KOPT-K1 (cell line): ENCODE measurements around the gene LRRC8E.

Experiments
- H3K27ac ChIP-seq: fragments of 200-600 bp; sonication (generic); 2 replicates; pipeline ENCODE4 v1.5.1; 2016; ENCODE audit warnings: antibody characterized with exemption, mild to moderate bottlenecking, low read depth, low read length; ENCODE audit not compliant: poor library complexity, severe bottlenecking
- H3K36me3 ChIP-seq: fragments of 200-600 bp; sonication (generic); 2 replicates; pipeline ENCODE4 v1.5.1; 2017; ENCODE audit warnings: antibody characterized with exemption, mild to moderate bottlenecking, low read length, moderate library complexity; ENCODE audit not compliant: insufficient read depth
- H3K9me3 ChIP-seq: fragments of 200-600 bp; sonication (generic); 2 replicates; pipeline ENCODE4 v1.5.1; 2017; ENCODE audit warnings: antibody characterized with exemption, low read length, mild to moderate bottlenecking; ENCODE audit not compliant: insufficient read depth, poor library complexity, severe bottlenecking

The LRRC8E gene

DNA sequence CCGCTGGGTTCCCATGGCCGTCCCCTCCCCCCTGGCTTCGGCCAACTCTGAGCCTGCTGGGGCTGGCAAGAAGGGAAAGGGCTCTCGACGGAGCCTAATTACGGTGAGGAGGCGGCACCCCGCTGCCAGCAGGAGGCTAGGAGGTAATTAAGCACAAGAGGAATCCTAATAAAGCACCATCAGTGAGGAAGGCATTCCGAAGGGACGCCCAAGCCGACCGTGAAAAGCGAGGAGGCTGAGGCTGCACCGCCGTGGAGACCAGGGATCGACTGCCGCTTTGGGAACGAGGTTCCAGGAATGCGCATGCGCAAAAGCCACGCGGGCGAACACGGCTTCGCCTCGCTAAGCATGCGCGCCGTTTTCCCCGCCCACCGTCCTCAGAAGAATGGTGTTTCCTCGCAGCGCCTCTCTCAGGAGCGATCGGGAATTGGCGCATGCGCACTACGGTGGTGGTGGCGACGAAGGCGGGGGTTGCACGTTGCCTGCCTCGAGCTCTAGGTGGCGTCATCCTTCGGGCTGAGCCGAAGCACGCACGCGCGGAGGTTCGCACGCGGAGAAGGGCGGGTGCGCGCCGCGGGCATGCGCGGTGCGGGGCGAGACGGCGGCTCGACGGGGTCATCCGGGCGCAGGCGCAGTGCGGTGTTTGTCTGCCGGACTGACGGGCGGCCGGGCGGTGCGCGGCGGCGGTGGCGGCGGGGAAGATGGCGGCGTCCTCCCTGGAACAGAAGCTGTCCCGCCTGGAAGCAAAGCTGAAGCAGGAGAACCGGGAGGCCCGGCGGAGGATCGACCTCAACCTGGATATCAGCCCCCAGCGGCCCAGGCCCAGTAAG lies 15.1 kb downstream of the LRRC8E start, which contains the start of gene MAP2K7:
MAP2K7 (plus strand) TSS at position 634 of the 830 bp plus-strand sequence; CDS start at position 702, 68 bp downstream.
- Histone ChIP-seq H3K27ac (peak within 1 kb of the TSS; percentile 69), H3K36me3 (peaks cover 12% of the 10 kb centered on the region), H3K9me3 (no peaks in the 10 kb centered on the region)

DNA sequence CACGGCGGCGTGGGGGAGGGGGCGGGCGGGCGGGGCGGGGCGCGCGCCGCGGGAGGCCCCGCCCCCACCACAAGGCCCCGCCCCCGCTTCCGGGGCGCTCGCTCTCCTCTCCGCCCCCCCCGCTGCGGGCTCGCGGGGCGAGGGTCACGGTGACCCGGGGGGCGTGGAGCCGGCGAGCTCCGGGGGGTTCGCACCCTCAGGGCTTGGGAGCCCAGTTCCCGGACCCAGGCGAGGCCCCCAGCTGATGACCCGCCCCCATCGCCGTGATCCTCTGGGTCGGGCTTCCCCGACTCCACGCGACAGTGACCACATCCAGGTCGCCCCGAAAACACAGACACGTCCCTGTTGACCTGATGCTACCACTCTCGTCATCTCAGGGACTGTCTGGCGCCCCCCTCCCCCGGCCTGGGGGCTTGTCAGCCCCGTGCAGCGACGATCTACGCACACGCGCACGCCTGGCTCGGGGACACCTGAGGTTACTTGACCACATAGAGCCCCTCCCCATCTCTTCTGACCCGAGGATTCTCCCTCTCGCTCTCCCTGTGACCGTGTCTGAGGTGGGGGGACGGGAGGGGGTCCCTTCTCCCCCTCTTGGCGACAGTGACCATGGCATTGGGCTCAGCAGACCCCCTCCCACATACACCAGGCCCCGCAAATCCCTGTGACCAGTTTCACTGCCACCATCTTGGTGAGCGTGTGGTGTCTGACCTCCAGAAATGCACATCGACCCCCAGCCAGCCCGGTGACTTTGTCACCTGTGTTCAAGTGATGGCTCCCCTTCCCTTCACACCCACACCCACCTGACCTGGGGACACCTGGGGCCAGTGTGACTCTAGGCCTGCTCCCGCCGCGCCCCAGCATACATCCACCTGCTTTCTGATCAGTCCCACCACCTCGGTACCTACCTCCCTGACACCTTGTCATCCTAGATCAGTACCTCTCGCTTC lies 16.0 kb downstream of the LRRC8E start:
- H3K9me3 ChIP-seq = no peaks in the 10 kb centered on the region
- peak overlapping the region; percentile 69 for H3K27ac ChIP-seq
- peaks cover 12% of the 10 kb centered on the region for H3K36me3 ChIP-seq

- H3K9me3 ChIP-seq = no peaks in the 10 kb centered on the region
- H3K27ac ChIP-seq = no peak overlapping the region
- peaks cover 16% of the 10 kb centered on the region for H3K36me3 ChIP-seq
These were observed 17.0 kb downstream of the LRRC8E start for GRCh38 chr19:7905268-7905667.

GRCh38 chr19:7905859-7906258 lies 17.5 kb downstream of the LRRC8E start:
- H3K27ac ChIP-seq = no peak overlapping the region
- peaks cover 22% of the 10 kb centered on the region for H3K36me3 ChIP-seq

GRCh38 chr19:7907122-7907521 lies 18.8 kb downstream of the LRRC8E start:
- H3K36me3 ChIP-seq = peaks cover 35% of the 10 kb centered on the region
- H3K9me3 ChIP-seq = no peaks in the 10 kb centered on the region

More at GRCh38 chr19:7905859-7906258, 17.5 kb downstream of the LRRC8E start:
- H3K9me3 ChIP-seq = no peaks in the 10 kb centered on the region

DNA sequence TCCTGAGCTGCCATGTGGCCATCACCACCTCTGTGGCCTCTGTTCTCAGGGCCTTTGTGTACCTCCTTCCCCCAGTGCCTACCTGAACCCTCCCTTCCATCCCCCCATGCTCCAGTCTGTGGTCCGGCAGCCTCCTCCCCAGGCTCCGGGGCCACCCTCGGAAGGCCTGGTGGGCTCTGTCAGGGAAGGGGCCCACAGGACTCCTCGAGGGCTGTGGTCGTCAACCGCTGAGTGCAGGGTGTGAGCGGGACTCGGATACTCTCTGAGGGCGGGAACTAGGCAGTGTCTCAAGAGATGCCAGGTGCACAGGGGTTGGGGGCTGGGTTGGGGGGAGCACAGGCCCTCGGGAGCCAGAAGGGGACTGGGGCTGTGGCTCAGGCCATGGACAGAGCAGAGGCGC lies 19.2 kb downstream of the LRRC8E start:
- Histone ChIP-seq H3K36me3 (peaks cover 37% of the 10 kb centered on the region), H3K27ac (no peak overlapping the region), H3K9me3 (no peaks in the 10 kb centered on the region)

More at GRCh38 chr19:7907122-7907521, 18.8 kb downstream of the LRRC8E start:
- H3K27ac ChIP-seq = no peak overlapping the region

DNA sequence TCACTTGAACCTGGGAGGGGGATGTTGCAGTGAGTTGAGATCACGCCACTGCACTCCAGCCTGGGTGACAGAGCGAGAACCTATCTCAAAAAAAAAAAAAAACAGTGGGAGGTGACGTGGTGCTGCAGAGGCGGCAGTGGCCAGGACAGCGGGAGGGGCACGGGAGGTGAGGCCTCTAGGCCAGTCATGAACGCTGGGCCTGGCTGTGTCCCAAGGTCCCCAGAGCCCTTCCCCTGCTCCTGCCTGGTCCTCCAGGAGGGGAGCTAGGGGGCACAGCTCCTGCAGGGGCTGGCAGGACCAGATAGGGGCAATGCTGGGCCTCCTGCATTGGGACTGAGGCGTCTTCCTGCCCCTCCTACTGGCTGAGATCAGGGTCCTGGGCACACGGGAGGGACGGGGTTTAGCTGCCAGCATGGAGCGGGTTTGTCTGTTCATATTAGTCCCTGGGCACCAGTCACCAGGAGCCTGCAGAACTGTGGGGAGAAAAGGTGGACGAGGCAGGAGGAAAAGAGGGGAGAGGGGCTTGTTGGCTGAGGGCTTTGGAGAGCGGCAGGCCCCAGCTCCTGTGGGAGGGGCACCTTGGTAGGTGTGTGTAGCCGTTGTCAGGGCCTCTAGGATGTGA lies 19.9 kb downstream of the LRRC8E start:
- Histone ChIP-seq H3K36me3 (peaks cover 44% of the 10 kb centered on the region), H3K27ac (no peak overlapping the region), H3K9me3 (no peaks in the 10 kb centered on the region)

DNA sequence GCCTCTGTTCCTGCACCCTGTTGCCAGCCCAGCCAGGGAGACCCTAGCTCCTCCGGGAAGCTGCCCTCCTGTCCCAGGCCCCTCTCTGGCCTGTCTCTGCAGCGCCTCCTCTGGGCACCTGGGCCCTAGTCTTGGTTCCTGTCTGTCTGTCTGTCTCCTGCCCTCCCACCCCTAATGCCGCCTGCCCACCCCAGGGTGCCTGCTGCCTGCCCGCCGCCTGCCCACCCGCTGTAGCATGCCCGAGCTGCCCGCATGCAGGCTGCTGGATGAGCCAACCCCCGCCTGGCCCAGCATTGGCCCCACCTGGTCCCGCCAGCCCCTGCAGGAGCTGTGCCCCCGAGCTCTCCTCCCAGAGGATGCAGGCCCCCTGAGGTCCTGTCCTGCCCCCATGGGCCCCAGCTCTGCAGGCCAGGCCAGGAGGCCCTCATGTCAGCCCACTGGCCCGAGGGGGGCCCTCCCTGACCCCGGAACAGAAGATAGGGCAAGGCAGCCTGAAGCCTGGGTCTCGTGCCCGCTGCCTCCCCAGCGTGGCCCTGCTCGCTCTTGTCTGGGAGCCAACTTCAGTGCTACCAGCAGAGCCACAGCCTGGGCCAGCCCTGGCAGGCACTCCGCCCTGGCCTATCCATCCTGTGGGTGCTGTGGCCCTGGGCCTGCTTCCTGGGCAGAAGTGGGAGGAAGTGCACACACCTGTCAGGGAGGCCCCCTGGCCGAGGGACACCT lies 20.6 kb downstream of the LRRC8E start:
- Histone ChIP-seq H3K9me3 (no peaks in the 10 kb centered on the region), H3K36me3 (peaks cover 45% of the 10 kb centered on the region), H3K27ac (no peak overlapping the region)

- Histone ChIP-seq H3K9me3 (no peaks in the 10 kb centered on the region), H3K36me3 (peaks cover 45% of the 10 kb centered on the region), H3K27ac (no peak overlapping the region)
These were observed 21.3 kb downstream of the LRRC8E start for GRCh38 chr19:7909471-7910067.

DNA sequence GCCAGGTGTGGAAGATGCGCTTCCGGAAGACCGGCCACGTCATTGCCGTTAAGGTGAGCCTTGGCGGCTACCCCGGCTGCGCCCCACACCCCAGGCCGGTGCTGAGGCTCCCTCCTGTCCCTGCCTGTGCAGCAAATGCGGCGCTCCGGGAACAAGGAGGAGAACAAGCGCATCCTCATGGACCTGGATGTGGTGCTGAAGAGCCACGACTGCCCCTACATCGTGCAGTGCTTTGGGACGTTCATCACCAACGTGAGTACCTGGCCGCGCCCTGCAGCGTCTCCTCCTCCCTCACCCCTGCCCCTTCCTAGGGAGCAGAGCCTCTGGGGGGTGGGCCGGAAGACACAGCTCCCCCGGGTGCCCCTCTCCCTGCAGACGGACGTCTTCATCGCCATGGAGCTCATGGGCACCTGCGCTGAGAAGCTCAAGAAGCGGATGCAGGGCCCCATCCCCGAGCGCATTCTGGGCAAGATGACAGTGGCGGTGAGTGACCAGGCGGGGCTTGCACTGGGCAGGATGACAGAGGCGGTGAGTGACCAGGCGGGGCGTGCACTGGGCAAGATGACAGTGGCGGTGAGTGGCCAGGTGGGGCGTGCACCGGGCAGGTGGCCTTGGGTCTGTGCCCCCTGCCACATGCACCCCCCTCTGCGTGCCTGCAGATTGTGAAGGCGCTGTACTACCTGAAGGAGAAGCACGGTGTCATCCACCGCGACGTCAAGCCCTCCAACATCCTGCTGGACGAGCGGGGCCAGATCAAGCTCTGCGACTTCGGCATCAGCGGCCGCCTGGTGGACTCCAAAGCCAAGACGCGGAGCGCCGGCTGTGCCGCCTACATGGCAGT lies 22.2 kb downstream of the LRRC8E start:
- H3K9me3 ChIP-seq = no peaks in the 10 kb centered on the region
- peaks cover 45% of the 10 kb centered on the region for H3K36me3 ChIP-seq
- no peak overlapping the region for H3K27ac ChIP-seq

- Histone ChIP-seq H3K36me3 (peaks cover 34% of the 10 kb centered on the region; the same call in 1 of the 2 replicates), H3K9me3 (no peaks in the 10 kb centered on the region), H3K27ac (no peak overlapping the region)
These were observed 23.3 kb downstream of the LRRC8E start for GRCh38 chr19:7911508-7912143.

GRCh38 chr19:7912144-7912696 lies 23.9 kb downstream of the LRRC8E start:
- Histone ChIP-seq H3K27ac (no peak overlapping the region), H3K9me3 (no peaks in the 10 kb centered on the region), H3K36me3 (peaks cover 34% of the 10 kb centered on the region; the same call in 1 of the 2 replicates)
